Ecto neural progenitor cell (in vitro differentiated cells): Measurements from ENCODE around the gene OR52B2.
"Not testable (repeated sequence)": the region's sequence is repeated elsewhere in the genome, so short reads cannot be mapped to it uniquely, and the experiment has no call there.

Source experiments
- DNase-seq: peaks from one replicate; pipeline ENCODE4 v3.0.0-alpha.2; 2018; ENCODE audit warnings: low spot score

OR52B2 gene

GRCh38 chr11:6151117-6151516 lies 19.0 kb downstream of the OR52B2 start:
- no peak for DNase-seq

- DNase-seq, result not testable (repeated sequence)
Observed at GRCh38 chr11:6143737-6144136, 26.4 kb downstream of the OR52B2 start.

GRCh38 chr11:6142936-6143335 lies 27.2 kb downstream of the OR52B2 start:
- no peak for DNase-seq

- not testable (repeated sequence) for DNase-seq
Observed at GRCh38 chr11:6135936-6136335, 34.2 kb downstream of the OR52B2 start.

- DNase-seq, result no peak
Observed at GRCh38 chr11:6132431-6132830, 37.7 kb downstream of the OR52B2 start.

GRCh38 chr11:6129635-6130034 lies 40.5 kb downstream of the OR52B2 start:
- DNase-seq, result no peak

- no peak for DNase-seq
Observed at GRCh38 chr11:6129011-6129410, 41.1 kb downstream of the OR52B2 start.

- no peak for DNase-seq
Observed at GRCh38 chr11:6127881-6128280, 42.2 kb downstream of the OR52B2 start.

- no peak for DNase-seq
Observed at GRCh38 chr11:6124245-6124644, 45.9 kb downstream of the OR52B2 start.
